Amygdala (tissue), 56 donors: Measurements from ENCODE around the gene AVP.
A peak's percentile ranks its signal among the peaks of the same experiment; 100 is the strongest.

Experiments
- DNase-seq, 56 donors: peaks; one replicate each; lab custom pipeline; 2025; lab: John Stamatoyannopoulos, UW

AVP gene

DNA sequence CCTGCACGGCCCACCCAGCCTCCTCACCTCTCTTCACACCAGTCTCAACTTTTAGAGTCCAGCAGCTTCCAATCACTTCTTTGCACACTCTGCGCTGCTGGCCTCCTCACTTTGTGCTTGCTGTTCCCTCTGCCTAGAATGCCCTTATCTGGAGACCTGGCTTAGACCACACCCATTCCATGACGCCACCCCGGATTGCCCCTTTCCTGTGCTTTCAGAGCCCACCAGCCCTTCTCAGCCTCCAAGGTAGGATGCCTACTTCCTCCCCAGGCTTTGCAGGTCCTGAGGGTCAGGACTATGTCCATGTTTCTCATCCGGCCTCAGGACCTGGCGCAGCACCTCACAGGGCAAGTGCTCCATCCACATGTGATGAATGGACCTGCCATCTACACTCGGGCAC, 27.0 kb upstream of the AVP start:
- DNase-seq = no peak

DNA sequence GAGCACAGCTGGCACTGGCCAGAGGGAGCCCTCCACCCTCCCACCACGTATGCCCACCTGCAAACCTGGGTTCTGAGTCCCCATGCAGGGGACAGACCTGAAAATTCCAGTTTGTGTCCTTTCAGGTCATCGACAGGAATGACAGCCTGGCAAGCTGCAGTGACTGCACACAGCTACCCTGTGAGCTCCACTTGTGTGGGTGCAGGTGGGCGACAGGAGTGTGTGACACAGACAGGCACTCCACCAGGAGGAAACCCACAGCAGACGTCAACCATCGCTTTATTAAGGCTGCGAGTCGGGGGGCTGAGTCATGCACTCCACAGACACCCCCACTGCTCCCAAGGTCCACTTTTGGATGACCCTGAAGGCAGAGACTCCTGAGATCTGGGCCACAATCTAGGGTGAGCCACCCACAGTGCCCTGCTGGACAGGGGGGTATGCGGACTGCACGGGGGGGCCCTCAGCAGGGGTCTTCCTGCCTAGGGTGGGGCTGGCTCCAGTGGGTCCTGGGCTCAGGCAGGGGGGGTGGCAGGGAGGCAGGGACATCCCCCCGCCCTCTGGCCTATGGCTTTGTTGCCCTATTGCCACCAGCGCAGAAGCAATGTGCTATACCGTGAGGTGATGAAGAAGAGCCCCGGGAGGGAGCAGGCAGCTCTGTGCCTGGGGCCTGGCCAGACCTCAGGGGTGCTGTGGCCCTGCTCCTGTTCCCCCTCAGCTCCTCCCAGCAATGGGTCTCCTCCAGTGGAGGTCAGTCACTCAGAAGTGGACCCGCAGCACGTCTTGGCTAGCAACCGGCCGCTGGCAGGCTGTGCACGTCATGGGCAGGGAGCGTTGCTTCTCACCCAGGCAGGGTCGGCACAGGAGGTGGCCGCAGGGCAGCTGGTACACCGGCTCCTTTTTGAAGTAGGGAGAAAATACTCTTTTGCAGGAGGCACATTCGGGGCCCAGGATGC, 25.1 kb upstream of the AVP start:
- peak in 4 of 56 donors; percentile 11 to 24 (median 20) for DNase-seq

DNA sequence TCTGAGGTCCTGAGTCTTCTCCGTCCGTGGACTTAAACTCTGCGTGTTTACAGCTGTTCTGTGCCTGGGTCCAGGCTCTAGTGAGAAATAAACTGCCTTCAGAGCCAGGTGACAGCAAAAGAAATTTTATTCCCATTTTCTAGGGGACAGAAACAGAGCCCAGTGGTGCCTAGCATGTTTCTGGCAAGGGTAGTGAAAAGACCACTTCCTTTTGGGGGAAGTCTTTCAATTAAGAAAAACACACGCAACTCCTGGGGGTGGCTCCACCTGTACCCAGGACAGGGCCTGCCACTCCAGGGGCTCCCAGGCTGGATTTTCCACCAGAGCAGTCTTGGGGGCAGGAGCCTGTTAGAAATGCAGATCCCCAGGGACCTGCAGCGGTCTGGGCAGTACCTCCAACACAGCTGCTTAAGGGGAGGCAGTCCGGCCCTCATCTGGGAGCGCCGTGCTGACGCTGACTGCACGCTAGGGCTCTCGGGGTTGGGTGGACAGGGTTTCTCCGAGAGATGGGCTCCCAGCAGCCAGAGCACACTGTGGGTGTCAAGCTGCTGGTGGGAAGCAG, 23.0 kb upstream of the AVP start:
- no peak for DNase-seq

DNA sequence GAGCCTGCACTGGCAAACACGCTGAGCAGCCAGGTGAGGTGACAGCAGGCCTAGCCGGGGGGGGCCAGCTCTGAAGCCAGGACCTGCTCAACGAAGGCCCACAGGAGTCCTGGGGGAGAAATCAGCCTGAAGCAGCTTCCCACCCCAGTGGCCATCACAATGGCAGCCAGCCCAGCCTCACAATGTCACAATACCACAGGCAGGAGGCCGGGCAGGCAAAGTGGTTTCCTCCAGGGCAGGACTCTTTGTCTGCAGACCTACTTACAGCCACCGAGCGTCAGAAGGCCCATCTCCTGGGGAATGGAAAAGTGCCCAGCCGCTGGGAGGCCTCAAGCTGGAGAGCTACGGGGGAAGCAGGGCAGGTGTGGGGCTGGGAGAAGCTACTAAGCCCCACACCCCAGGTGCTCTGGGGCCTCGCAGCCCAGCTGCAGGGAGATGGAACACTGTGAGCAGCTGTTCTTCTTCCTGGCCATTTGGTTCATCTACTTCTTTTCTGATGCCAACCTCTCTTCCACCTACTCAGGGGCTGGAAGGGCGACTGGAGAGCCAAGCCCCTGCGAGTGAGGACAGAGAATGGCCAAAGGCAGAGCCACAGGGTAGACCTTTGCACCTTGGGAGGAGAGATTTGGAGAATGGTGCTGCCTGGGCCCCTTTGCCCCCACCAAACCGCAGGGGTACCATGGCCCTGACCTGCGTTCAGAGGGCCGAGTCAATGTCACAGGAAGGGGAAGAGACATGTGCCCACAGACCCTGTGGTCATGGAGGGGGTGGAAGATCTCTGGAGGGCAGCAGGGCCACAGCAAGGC, 22.3 kb upstream of the AVP start:
- peak in 3 of 56 donors; percentile 11 to 31 (median 30) for DNase-seq

DNA sequence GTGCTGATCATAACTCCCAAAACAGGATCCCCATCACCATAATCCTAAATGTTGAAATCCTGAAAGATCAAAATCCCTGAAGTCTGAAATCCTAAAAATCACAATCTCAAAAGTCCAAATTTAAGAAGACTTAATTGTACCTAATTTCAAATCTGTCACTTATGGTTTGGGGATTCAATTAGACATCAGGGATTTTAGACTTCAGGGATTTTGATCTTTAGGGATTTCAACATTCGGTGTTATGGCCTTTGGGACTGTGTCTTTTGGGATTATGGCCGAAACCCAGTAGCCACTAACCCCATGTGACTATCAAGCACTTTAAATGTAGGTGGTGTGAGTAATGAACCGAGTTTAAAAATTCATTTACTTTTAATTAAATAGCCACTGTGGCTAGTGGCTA, 21.7 kb upstream of the AVP start:
- DNase-seq = no peak

DNA sequence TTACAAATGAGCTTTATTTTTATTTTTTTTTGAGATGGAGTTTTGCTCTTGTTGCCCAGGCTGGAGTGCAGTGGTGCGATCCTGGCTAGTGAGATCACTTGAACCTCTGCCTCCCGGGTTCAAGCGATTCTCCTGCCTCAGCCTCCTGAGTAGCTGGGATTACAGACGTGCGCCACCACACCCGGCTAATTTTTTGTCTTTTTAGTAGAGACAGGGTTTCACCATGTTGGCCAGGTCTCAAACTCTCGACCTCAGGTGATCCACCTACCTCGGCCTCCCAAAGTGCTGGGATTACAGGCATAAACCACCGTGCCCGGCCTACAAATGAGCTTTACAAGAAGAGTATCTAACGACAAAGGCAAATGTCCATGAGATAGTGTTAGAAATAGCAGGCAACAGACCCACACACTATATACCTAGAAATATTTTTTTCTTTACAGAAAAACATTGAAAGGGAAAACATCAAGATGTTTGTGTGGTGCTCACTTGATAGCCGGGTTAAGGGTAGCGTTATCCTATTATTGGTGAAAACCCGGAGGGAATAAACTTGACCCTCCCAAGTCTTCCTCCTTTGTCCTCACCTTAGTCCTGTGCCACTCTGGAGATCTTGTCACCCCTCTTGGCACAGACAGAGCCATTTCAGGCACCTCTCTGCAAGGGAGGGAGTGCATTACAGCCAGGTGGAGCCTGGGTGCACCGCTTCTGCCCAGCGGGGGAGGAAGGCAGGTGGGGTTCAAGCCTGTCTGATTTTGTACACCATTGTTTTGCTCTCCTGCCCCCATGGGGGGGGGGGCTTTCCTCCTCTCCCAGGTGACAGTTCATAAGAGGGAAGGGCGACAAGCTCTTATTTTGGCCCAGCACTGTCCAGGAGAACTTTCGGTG, 21.0 kb upstream of the AVP start:
- DNase-seq = no peak

DNA sequence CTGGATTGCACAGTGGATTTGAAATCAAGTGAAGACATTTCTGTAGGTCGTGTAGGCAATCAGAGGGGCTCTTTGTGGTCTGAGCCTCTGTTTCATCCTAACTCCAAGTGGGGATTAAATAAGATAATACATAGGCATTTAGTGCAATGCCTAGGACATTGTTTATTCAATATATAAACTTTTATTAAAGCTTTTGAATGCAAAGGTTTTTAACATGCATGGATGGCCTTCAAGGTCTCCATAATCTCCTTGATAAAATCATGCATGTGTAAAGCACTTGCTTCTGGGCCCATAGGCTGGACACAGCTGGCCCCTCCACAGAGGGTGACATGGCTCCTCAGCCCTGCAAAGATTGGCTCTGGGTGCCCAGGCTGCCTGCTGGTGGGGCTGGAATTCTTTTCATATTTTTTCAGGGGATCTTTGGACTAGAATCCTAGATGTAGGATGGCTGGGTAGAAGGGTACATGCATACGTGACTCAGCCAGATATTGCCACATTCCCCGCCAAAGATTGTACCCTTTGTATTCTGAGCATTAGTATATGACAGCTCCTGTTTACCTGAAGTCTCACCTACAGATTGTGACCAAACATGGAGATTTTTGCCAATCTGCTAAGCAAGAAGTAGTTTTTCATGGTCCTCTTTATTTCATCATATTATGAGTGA, 19.0 kb upstream of the AVP start:
- no peak for DNase-seq

DNA sequence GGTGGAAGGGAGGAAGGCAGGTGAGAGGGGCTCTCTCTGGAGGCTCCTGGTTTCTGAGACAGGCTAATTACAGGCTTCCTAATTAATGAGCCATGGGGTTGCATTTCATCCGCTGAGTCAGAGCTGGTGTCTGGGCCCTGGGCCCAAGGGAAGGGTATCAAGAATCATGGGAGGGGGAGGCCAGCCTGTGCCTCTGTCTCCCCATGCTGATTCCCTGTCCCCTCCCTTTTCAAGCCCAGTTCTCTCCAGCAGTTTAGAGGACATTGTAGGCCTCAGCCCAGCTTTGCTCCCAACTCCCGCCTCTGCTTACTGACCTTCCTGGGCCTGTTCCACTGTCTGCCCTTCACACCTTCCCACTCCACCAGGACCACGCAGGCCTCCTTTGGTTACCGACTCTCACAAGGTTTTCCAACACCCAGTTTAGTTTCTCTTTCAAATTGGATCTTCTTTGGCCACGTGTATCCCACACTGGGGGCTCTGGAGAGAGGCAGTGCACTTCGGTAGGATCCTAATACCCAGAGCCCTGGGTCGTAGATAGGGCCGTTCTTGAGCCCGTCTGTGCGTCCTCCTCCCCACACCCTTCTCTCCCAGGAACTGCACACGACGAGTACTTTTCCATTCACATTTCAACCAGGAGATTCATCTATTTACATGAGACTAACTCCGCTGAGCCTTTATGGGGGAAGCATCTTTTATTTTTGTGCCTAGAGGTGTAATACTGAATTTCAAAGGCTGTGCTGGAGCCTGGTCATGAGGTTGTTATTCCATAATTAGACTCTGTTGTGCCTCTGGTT, 18.2 kb upstream of the AVP start:
- peak in 1 of 56 donors; percentile 22 for DNase-seq

DNA sequence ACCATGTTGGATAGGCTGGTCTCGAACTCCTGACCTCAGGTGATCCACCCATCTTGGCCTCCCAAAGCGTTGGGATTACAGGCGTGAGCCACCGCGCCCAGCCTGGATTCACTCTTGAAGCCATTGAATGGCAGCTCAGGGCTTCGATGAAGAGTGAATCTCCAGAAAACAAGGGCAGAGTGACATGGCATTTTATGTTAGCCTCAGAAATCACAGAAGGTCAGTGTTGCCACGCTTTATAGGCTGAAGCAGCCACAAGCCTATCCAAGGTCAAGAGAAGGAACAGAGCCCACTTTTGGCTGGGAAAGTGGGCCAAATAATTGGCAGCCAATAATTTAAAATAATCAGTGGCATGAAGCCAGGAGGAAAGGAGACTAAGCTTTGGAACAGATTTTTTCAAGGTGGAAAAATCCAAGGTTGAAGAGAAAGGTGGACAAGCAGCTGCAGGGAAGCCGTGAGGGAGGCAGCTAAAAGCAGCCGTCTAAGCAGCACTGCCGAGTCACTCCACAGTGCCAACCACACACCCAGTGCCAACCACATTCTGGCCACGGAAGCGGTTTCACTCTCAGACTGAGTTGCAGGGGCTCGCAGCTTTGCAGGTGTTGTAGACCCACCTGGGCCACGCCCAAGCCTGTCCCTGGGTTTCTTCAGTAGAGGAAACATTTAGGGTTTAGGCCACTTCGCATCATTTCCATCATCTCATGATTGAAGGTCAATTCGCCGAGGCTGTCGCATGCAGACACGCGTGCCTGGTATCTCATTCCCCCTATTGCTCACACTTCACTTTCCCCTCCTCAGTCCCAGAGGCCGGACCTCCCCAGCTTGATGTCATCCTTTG, 17.4 kb upstream of the AVP start:
- DNase-seq = no peak

DNA sequence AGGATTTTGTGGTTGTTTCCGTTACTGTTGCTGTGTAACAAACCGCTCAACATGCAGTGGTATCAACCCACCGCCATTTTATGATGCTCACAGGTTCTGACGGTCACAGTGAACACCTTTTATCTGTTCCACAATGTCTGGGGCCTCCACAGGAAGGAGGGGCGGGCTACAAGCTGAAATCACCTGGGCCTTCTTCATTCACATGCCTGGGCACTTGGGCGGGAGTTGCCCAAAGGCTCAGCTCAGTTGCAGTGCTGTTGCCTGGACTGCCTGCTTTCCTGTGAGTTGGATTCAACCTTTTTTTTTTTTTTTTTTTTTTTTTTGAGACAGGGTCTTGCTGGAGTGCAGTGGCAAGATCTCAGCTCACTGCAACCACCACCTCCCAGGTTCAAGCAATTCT, 16.7 kb upstream of the AVP start:
- DNase-seq = no peak

DNA sequence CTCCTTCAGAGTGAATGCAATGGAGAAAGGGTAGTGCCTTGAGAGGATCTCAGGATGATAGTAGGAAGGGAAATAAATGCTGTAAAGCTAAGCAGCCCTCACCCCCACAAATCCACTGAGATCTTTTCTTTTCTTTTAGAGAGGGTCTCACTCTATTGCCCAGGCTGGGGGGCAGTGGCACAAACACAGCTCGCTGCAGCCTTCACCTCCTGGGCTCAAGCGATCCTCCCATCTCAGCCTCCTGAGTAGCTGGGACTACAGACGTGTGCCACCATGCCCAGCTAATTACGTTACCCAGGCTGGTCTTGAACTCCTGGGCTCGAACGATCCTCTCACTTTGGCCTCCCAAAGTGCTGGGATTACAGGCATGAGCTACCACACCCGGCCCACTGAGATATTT, 16.0 kb upstream of the AVP start:
- DNase-seq = no peak

DNA sequence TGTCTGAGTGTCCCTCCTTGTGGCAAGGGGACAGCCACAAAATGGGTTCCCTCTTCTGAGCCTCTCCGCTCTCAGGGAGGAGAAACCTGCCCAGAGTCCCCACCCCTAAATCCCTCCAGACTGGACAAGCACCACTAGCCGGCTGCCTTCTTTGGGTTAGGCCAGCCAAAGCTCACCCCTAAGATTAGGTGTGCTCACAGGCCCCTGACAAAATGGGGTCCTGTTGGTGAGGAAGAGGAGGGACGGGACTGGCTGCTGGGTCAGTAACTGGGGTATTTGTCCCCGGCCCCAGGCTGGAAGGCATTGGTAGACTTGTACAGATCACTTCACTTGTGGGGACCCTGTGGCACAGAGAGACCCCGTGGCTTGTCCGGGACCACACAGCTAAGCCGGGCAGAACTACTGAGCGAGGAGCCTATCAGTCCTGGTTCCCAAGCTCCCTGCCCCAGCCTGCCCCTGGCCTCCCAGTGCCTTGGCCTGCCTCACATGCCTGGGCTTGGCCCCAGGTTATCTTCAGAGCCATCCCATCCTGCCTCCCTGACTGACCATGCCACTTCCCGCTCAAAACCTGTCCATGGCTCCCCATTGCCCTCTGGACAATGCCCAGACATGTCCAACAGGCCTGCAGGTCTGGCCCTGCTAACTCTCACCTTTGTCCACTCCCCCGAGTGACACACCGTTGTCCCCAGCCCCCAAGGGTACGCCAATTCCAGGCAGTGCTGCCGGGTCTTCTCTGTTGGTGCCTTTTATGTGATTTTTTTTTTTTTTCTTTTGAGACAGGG, 10.5 kb upstream of the AVP start:
- DNase-seq = no peak

DNA sequence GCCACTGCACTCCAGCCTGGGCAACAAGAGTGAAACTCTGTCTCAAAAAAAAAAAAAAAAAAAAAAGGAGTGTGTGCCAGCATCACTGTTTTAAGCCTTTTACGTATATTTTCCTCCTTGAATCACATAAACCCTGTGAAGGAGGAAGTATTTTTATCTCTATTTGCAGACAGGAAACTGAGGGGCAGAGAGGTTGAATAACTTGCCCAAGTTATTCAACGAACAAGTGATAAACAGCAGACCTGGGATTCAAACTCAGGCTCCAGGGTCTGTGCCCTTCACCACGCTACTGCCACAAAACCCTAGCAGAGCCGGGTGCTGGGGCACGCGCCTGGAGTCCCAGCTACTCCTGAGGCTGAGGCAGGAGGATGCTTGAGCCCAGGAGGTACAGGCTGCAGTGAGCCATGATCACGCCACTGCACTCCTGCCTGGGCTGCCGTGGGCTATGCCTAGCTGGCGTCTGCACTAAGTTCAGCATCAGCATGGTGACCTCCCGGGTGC, 9.4 kb upstream of the AVP start:
- DNase-seq = no peak

DNA sequence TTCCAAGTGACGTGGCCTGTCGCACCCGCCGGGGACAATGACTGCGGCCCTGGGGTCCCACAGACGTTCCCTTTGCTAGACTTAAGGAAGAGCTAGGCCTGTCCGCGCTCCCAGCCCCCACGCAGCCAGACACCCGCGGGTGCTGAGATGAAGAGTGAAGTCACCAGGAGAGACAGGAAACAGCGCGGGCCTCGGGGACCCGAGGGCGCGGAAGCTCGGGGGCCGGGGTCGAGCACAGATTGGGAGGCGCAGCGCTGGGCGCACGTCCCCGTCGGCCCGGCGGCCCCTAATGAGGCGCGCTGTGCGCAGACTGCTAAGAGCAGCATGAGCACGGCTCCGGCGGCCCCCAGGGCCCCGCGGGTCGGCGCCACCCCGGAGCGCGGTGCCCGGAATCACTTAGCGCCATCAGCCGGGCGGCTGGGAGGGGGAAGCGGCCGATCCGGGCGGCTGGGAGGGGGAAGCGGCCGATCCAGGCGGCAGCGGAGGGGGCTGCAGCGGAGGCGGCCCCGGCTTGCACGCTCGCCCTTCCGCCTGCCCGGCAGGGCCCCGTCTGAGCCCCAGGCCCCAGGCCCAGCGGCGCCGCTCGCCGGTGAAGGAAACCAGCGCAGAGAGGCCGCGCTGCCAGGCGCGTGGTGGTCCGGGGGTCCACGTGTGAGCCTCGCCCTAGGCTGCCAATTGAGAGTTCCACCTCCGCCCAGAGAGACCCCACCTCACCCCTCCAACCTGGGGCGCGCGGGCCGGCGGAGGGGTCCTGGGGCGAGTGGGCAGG, 8.3 kb upstream of the AVP start:
- no peak for DNase-seq

DNA sequence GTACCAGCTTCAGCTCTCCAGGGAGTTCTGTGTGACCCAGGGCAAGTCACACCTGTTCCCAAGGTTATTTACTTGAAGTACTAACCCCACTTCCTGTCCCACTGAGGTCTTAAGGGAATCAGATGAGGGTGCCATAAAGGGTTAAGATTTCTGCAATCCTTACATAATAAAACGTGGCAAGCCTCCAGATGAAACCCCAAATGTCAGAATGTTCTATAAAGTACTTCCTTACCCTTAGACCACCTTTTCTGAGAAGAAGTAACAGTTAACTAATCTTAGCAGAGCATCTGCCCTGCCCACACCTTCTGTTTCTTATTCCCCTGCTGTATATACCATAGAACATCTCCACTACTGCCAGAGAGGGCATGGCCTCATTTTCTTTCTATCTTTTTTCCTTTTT, 6.0 kb upstream of the AVP start:
- no peak for DNase-seq

DNA sequence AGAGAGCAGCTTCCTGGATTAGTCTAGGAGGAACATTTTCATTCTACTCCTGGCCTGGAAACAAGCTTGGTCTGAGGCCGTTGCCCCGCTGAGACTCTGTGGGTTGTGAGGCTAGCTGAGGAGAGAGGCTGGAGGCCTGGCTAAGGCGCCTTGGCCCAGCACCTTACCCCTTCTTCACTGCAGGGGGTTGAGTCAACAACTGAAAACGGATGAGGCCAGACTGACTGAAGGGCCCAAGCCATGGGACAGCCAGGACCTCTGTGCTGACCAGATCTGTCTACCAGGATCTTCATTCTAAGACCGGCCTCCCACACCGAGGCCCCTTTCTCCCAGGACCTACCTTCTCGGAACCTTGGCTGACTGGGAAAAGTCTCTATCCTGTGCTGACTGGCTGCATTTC, 3.5 kb upstream of the AVP start:
- DNase-seq = no peak
